Caco-2 (cell line): ENCODE data around the gene SKIC8. TPM values are rescaled to one million over a fixed set of nuclear protein-coding genes. Genes with fewer than 3 reads are reported as not detected.

Source experiments
- BruUV-seq: library from RNA; stranded (reverse); fragments of 400-500 nt; replicated peaks from 2 replicates; lab custom pipeline; 2021; lab: Mats Ljungman, UMichigan
- CTCF ChIA-PET: fragments of 300-600 bp; sonication (Branson Sonifier 250); formaldehyde crosslinking; loops from one replicate; lab custom pipeline; 2022; ENCODE audit warnings: antibody characterized with exemption; lab: Charles Lee
- POLR2A ChIA-PET: fragments of 300-600 bp; sonication (Branson Sonifier 250); formaldehyde crosslinking; loops from one replicate; lab custom pipeline; 2022; ENCODE audit warnings: antibody characterized with exemption; lab: Charles Lee
- DNase-seq, 2 experiments: peaks; one replicate each; pipeline versions ENCODE4 v3.0.0 to v3.0.0-alpha.2; 2020 to 2022
- H3K27me3 ChIP-seq: replicated peaks from 2 replicates; pipeline ENCODE4 v1.6.0; 2011; ENCODE audit warnings: low read length; ENCODE audit not compliant: control insufficient read depth, insufficient read depth
- H3K36me3 ChIP-seq: 2 replicates; pipeline ENCODE4 v1.5.1; 2011; ENCODE audit warnings: low read length; ENCODE audit not compliant: control insufficient read depth, insufficient read depth
- H3K4me1 ChIP-seq: fragments of 250-450 bp; sonication (Bioruptor Pico); 2 replicates; pipeline ENCODE4 v1.5.1; 2020; ENCODE audit warnings: mild to moderate bottlenecking
- H3K4me3 ChIP-seq: 2 replicates; pipeline ENCODE4 v1.5.1; 2011; ENCODE audit warnings: low read depth, mild to moderate bottlenecking, control low read depth, low read length
- H3K9me3 ChIP-seq: fragments of 250-450 bp; sonication (Bioruptor Pico); 2 replicates; pipeline ENCODE4 v1.5.1; 2020; ENCODE audit warnings: mild to moderate bottlenecking, moderate library complexity
- H3K27ac Mint-ChIP-seq: one replicate; pipeline ENCODE4 v1.8.0; 2022; ENCODE audit warnings: mixed read lengths; ENCODE audit not compliant: unreplicated experiment
- H3K27me3 Mint-ChIP-seq: one replicate; pipeline ENCODE4 v1.8.0; 2022; ENCODE audit warnings: mixed read lengths; ENCODE audit not compliant: insufficient read depth, unreplicated experiment
- H3K36me3 Mint-ChIP-seq: one replicate; pipeline ENCODE4 v1.8.0; 2022; ENCODE audit warnings: mild to moderate bottlenecking, mixed read lengths; ENCODE audit not compliant: insufficient read depth, unreplicated experiment
- H3K4me1 Mint-ChIP-seq: one replicate; pipeline ENCODE4 v1.8.0; 2022; ENCODE audit warnings: low read depth, mixed read lengths; ENCODE audit not compliant: unreplicated experiment
- H3K4me3 Mint-ChIP-seq: one replicate; pipeline ENCODE4 v1.8.0; 2022; ENCODE audit warnings: mild to moderate bottlenecking, moderate library complexity, mixed read lengths; ENCODE audit not compliant: unreplicated experiment
- H3K9me3 Mint-ChIP-seq: one replicate; pipeline ENCODE4 v1.8.0; 2022; ENCODE audit warnings: mixed read lengths; ENCODE audit not compliant: unreplicated experiment
- CTCF ChIP-seq, 2 experiments: fragments of 200-600 bp in 1 of 2; IDR thresholded peaks; 1 replicate in 1 of 2; 2 replicates in 1 of 2; pipeline versions ENCODE4 v1.5.1 to v1.8.0; 2011 to 2022; ENCODE audit warnings: antibody characterized with exemption in 1 of 2, control low read depth in 1 of 2, inconsistent platforms in 1 of 2, low read depth in 1 of 2, low read length in 1 of 2, mild to moderate bottlenecking in 1 of 2, moderate library complexity in 1 of 2; ENCODE audit not compliant: insufficient read depth in 1 of 2, severe bottlenecking in 1 of 2, unreplicated experiment in 1 of 2
- intact Hi-C: fragments of 100-400 bp; cut with micrococcal nuclease; formaldehyde crosslinking; loops from one replicate; pipeline ENCODE4 v1.10.0; 2022; ENCODE audit not compliant: unreplicated experiment
- total RNA-seq: library from RNA; stranded (reverse); gene quantifications from 2 replicates; pipeline ENCODE4 v1.2.3, GENCODE V29; 2022

Gene SKIC8
- total RNA-seq, 1 experiment from 2014 or later: 45.7 TPM

- Mint-ChIP-seq H3K9me3 (no peaks in the 10 kb centered on the region), H3K4me3 (no peak overlapping the region), H3K27me3 (no peaks in the 10 kb centered on the region), H3K27ac (no peak overlapping the region), H3K4me1 (peaks cover 14% of the 10 kb centered on the region), H3K36me3 (peaks cover 13% of the 10 kb centered on the region)
- Histone ChIP-seq H3K27me3 (no peaks in the 10 kb centered on the region), H3K36me3 (no peaks in the 10 kb centered on the region), H3K4me1 (0 out of 2 replicates have a peak, but pooled peaks cover 5% of the 10 kb centered on the region), H3K9me3 (no peaks in the 10 kb centered on the region), H3K4me3 (no peak overlapping the region)
- DNase-seq: no peak
- intact Hi-C loops: no loop called here
- no TSS peak for BruUV-seq
- POLR2A ChIA-PET: no interaction called here
- no peak for TF ChIP-seq CTCF (IDR thresholded peaks at IDR 0.05; ENCODE audit: insufficient read depth in 1 of 2, low read depth in 1 of 2, low read length in 1 of 2, severe bottlenecking in 1 of 2, unreplicated experiment in 1 of 2)
- CTCF ChIA-PET: no interaction called here
Measured at GRCh38 chr15:78345396-78346125, 46.2 kb upstream of the SKIC8 start.

GRCh38 chr15:78343276-78344060 is 44.1 kb upstream of the SKIC8 start:
- Histone ChIP-seq H3K27me3 (no peaks in the 10 kb centered on the region), H3K4me1 (0 out of 2 replicates have a peak, but pooled peaks cover 5% of the 10 kb centered on the region), H3K36me3 (no peaks in the 10 kb centered on the region), H3K4me3 (no peak overlapping the region), H3K9me3 (no peaks in the 10 kb centered on the region)
- Mint-ChIP-seq H3K27me3 (no peaks in the 10 kb centered on the region), H3K9me3 (no peaks in the 10 kb centered on the region), H3K27ac (no peak overlapping the region), H3K36me3 (peaks cover 4% of the 10 kb centered on the region), H3K4me3 (no peak overlapping the region), H3K4me1 (peaks cover 17% of the 10 kb centered on the region)
- intact Hi-C loops: no loop called here
- DNase-seq: no peak
- no peak for TF ChIP-seq CTCF (IDR thresholded peaks at IDR 0.05; ENCODE audit: insufficient read depth in 1 of 2, low read depth in 1 of 2, low read length in 1 of 2, severe bottlenecking in 1 of 2, unreplicated experiment in 1 of 2)
- CTCF ChIA-PET: interaction anchor here (0.8 kb wide), 1 partner anchor 44 kb away, joined by 3 read pairs; the partner anchor contains the start of gene SKIC8
- POLR2A ChIA-PET: no interaction called here
- BruUV-seq: no TSS peak

- DNase-seq: no peak
- Histone ChIP-seq H3K4me3 (no peak overlapping the region), H3K4me1 (0 out of 2 replicates have a peak, but pooled peaks cover 5% of the 10 kb centered on the region), H3K9me3 (no peaks in the 10 kb centered on the region), H3K36me3 (no peaks in the 10 kb centered on the region), H3K27me3 (no peaks in the 10 kb centered on the region)
- H3K27ac Mint-ChIP-seq: no peak overlapping the region
- BruUV-seq: no TSS peak
- intact Hi-C loops: no loop called here
- ChIA-PET POLR2A (interaction anchor here (0.6 kb wide), 1 partner anchor 41 kb away, joined by 6 read pairs; no protein-coding TSS in a partner anchor), CTCF (no interaction called here)
- H3K9me3 Mint-ChIP-seq: no peaks in the 10 kb centered on the region
- H3K4me1 Mint-ChIP-seq: peaks cover 13% of the 10 kb centered on the region
- no peaks in the 10 kb centered on the region for H3K27me3 Mint-ChIP-seq
- H3K4me3 Mint-ChIP-seq: no peak overlapping the region
- H3K36me3 Mint-ChIP-seq: no peaks in the 10 kb centered on the region
- TF ChIP-seq CTCF (IDR thresholded peaks at IDR 0.05; ENCODE audit: insufficient read depth in 1 of 2, low read depth in 1 of 2, low read length in 1 of 2, severe bottlenecking in 1 of 2, unreplicated experiment in 1 of 2): no peak
Measured at GRCh38 chr15:78342021-78342420, 42.6 kb upstream of the SKIC8 start.
